Thyroid gland (tissue), 4 donors: ENCODE data around the gene DNAJB6. TPM values are rescaled to one million over a fixed set of nuclear protein-coding genes. Genes with fewer than 3 reads are reported as not detected.

Experiments
- DNase-seq, 2 donors: peaks; one replicate each; pipeline ENCODE4 v3.0.0-alpha.2; 2019
- H3K27ac ChIP-seq, 3 donors: fragments of 200-600 bp; sonication (generic); 1 replicate in 2 of 3; 2 replicates in 1 of 3; pipeline ENCODE4 v1.5.1; 2016 to 2019; ENCODE audit warnings: mild to moderate bottlenecking in 1 of 3, moderate library complexity in 1 of 3
- H3K27me3 ChIP-seq: fragments of 200-600 bp; sonication (generic); one replicate; pipeline ENCODE4 v1.5.1; 2019
- H3K36me3 ChIP-seq, 2 donors: fragments of 200-600 bp; sonication (generic); one replicate each; pipeline ENCODE4 v1.5.1; 2016 to 2019
- H3K4me1 ChIP-seq, 2 donors: fragments of 200-600 bp; sonication (generic); one replicate each; pipeline ENCODE4 v1.5.1; 2017 to 2019
- H3K4me3 ChIP-seq, 3 donors: fragments of 200-600 bp; sonication (generic); replicated peaks in 1 of 3; 1 replicate in 2 of 3; 2 replicates in 1 of 3; pipeline ENCODE4 v1.5.1; 2016; ENCODE audit warnings: mild to moderate bottlenecking in 1 of 3
- H3K9me3 ChIP-seq: fragments of 200-600 bp; sonication (generic); one replicate; pipeline ENCODE4 v1.5.1; 2017
- CTCF ChIP-seq, 6 experiments: fragments of 200-600 bp in 3 of 6; fragments of 450-650 bp in 3 of 6; sonication (generic) in 3 of 6; IDR thresholded peaks; one replicate each; pipeline ENCODE4 v1.5.1; 2016 to 2019; ENCODE audit warnings: antibody characterized with exemption in 6 of 6, mild to moderate bottlenecking in 2 of 6, inconsistent platforms in 1 of 6, moderate library complexity in 1 of 6
- POLR2A ChIP-seq, 2 donors: fragments of 450-650 bp; IDR thresholded peaks; one replicate each; pipeline ENCODE4 v1.6.1; 2017; ENCODE audit warnings: antibody characterized with exemption in 2 of 2, mild to moderate bottlenecking in 2 of 2, moderate library complexity in 1 of 2
- WGBS, 2 donors: methylation state at CpG; one replicate each; pipeline ENCODE4 v1.1.5; 2017; 5-methylcytosine and 5-hydroxymethylcytosine counted together
- intact Hi-C: fragments of 100-400 bp; cut with DNase I; formaldehyde crosslinking; loops from one replicate; pipeline ENCODE4 v1.15.1; 2023
- total RNA-seq, 4 donors: library from RNA; depleted of rRNA; stranded (reverse); fragments of >200 nt; gene quantifications; one replicate each; pipeline ENCODE4 v1.2.3, GENCODE V29; 2016

DNAJB6 gene
- total RNA-seq, result 10 to 100 TPM; 80.7 to 92.7 (median 91.1) TPM

DNA sequence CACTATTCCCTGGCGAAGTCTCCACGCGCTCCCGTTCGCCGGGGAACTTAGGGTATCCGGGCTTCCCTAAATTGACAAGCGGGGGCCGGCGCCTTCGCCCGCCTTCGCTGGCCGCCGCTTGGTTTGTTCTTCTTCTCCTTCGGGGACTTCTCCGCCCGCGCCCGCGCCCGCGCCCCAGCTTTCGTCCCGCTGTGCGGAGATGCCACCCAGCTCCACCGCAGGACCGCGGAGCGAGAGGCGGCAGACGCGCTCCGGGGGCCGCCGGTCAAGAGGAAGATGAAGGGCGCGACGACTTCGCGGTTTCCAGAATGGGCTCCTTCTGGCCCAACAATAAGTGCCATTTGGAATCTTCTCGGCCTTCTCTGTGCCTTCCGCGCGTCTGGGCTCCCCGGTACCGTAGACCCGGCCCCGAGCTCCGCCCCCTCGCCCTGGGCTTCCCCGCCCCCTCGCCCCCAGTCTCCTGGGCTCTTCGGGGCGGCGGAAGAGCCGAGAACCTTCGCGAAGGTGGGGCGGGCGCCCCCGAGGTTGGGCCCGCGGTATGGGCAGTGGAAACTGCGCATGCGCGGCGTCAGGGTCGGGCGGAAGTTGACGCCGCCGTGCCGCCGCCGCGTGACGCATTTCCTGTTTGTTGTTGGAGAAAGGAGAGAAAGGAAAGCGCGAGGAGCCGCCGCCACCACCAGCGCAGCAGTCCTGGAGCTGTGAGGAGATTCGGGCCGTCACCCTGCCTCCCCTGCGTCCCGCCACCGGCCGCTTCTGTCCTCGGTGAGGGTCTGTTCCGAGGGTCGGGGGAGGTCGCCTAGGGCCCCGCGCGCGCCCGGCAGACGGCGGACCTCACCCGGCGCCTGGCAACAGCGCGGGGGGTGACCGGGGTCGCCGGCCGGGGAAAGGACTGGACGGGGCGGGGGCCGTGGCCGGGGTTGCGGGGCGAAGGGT, at the start of gene DNAJB6:
TSS of gene DNAJB6 (plus strand) at position 622 of the 933 bp plus-strand sequence. CDS start 21,569 bp downstream, outside the sequence.
- Histone ChIP-seq H3K4me1 (peaks cover 18 to 30% of the 10 kb centered on the region in 2 donors), H3K27me3 (no peaks in the 10 kb centered on the region)
- intact Hi-C loops, result no loop called here

GRCh38 chr7:157291404-157292080, 45.3 kb upstream of the DNAJB6 start:
- no peak for DNase-seq
- Histone ChIP-seq H3K27ac (no peak overlapping the region), H3K36me3 (no peaks in the 10 kb centered on the region), H3K4me3 (no peak overlapping the region), H3K27me3 (no peaks in the 10 kb centered on the region), H3K4me1 (no peaks in the 10 kb centered on the region), H3K9me3 (no peaks in the 10 kb centered on the region)
- no peak for TF ChIP-seq POLR2A (IDR thresholded peaks at IDR 0.05)
- TF ChIP-seq CTCF (IDR thresholded peaks at IDR 0.05), result no peak
- WGBS, 2 donors, result 86% methylated on average over 23 to 28 of the region's 29 CpGs
- intact Hi-C loops, result no loop called here

More for the DNA sequence above, at the start of gene DNAJB6:
- TF ChIP-seq POLR2A (IDR thresholded peaks at IDR 0.05) (peak; percentile 73 to 99), CTCF (IDR thresholded peaks at IDR 0.05) (no peak)
- H3K9me3 ChIP-seq, result no peaks in the 10 kb centered on the region
- no peaks in the 10 kb centered on the region for H3K36me3 ChIP-seq
- H3K27ac ChIP-seq, result peak within 1 kb of the TSS; percentile 95 to 97 (median 96)
- peak within 1 kb of the TSS; percentile 33 to 63 (median 51) for H3K4me3 ChIP-seq
- peak; percentile 90 to 91 for DNase-seq
- WGBS, 2 donors, result 2 to 6% methylated on average over 32 to 46 of the region's 114 CpGs

DNA sequence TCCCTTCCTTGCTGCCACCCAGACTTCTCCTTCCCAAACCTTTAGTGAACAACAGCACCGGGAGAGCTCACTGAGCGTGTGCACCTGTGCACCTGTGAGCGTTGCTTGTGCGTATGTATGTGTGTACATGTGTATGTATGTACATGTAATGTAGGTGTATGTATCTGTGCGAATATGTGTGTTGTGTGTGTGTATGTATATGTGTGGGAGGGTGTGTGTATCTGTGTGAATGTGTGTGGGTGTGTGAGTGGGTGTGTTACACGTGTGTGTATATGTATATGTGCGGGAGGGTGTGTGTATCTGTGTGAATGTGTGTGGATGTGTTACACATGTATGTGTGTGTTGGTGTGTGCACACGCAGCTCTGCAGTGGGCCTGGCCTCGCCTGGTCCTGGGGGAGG, 44.5 kb upstream of the DNAJB6 start:
- intact Hi-C loops, result no loop called here
- no peak overlapping the region for H3K4me3 ChIP-seq
- H3K27me3 ChIP-seq, result no peaks in the 10 kb centered on the region
- TF ChIP-seq CTCF (IDR thresholded peaks at IDR 0.05), result no peak
- TF ChIP-seq POLR2A (IDR thresholded peaks at IDR 0.05), result no peak
- H3K4me1 ChIP-seq, result no peaks in the 10 kb centered on the region
- H3K36me3 ChIP-seq, result no peaks in the 10 kb centered on the region
- WGBS, 2 donors, result 93 to 94% methylated on average over 9 of the region's 9 CpGs
- H3K27ac ChIP-seq, result no peak overlapping the region
- H3K9me3 ChIP-seq, result no peaks in the 10 kb centered on the region
- DNase-seq, result no peak

DNA sequence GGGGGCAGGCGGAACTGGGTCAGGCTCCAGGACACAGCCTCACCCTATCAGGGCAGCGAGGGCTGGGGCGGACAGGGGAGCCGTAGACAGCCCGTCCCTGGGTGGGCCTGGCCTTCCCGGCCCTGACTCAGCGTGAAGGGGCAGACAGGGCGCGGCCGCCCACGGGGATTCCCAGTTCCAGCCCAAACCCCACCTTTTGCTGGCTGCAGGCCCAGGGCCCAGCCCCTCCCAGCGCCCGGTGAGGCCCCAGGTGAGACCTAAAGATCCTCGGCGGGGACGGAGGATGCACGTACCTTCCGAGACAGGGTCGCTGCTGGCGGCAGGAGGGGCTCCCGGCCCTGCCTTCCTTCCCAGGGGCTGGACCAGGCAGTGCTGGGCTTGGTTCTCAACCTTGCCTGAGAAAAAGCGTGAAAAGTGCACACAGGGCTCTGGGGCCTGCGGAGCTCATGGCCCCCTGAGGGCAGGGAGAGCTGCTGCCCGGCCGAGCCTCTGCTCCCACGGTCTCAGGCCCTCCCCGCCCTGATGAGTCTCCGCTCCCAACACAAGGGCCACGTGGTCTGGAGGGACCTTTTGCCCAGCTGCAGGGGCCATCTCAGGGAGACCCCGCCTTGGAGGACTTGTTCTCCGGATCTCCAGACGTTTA, 43.9 kb upstream of the DNAJB6 start:
- TF ChIP-seq CTCF (IDR thresholded peaks at IDR 0.05) (no peak), POLR2A (IDR thresholded peaks at IDR 0.05) (no peak)
- Histone ChIP-seq H3K27me3 (no peaks in the 10 kb centered on the region), H3K4me1 (no peaks in the 10 kb centered on the region), H3K36me3 (no peaks in the 10 kb centered on the region), H3K4me3 (no peak overlapping the region), H3K27ac (no peak overlapping the region), H3K9me3 (no peaks in the 10 kb centered on the region)
- no peak for DNase-seq
- intact Hi-C loops, result no loop called here
- WGBS, 2 donors, result 57% methylated on average over 13 to 16 of the region's 32 CpGs
